Stimulated activated CD4-positive, alpha-beta T cell treated with anti-CD3 and anti-CD28 coated beads, Interleukin-12 subunit alpha, Interleukin-12 subunit beta, amount 100 ng/mL, for 4 hours (primary cell): ENCODE measurements around the gene MUL1.
"Not testable (repeated sequence)": the region's sequence is repeated elsewhere in the genome, so short reads cannot be mapped to it uniquely, and the experiment has no call there.

Experiments used
- DNase-seq: peaks from one replicate; pipeline ENCODE4 v3.0.0-alpha.2; 2020

MUL1 gene

GRCh38 chr1:20507564-20508410, at the start of gene MUL1:
Gene MUL1, minus strand, starts transcription at chr1:20508151. Its CDS starts 127 bp downstream, at chr1:20508024.
- peak; percentile 95 for DNase-seq

- DNase-seq: no peak
These were observed 47.8 kb upstream of the MUL1 start for GRCh38 chr1:20555758-20556120.

- no peak for DNase-seq
These were observed 47.2 kb upstream of the MUL1 start for GRCh38 chr1:20555025-20555757.

GRCh38 chr1:20552728-20553445, 44.9 kb upstream of the MUL1 start:
- no peak for DNase-seq

GRCh38 chr1:20551945-20552727, 44.2 kb upstream of the MUL1 start, which contains the start of gene FAM43B:
Gene FAM43B, plus strand, starts transcription at chr1:20552573. Its CDS starts 401 bp downstream, at chr1:20552974.
- DNase-seq: no peak

GRCh38 chr1:20551161-20551560, 43.2 kb upstream of the MUL1 start:
- DNase-seq: no peak

- no peak for DNase-seq
These were observed 38.7 kb upstream of the MUL1 start for GRCh38 chr1:20546637-20547036.

GRCh38 chr1:20540281-20540680, 32.3 kb upstream of the MUL1 start:
- DNase-seq: no peak

- DNase-seq: no peak
These were observed 31.0 kb upstream of the MUL1 start for GRCh38 chr1:20538760-20539551.

- DNase-seq: no peak
These were observed 30.3 kb upstream of the MUL1 start for GRCh38 chr1:20538227-20538626.

GRCh38 chr1:20534659-20535417, 26.9 kb upstream of the MUL1 start:
- DNase-seq: no peak

- no peak for DNase-seq
These were observed 25.7 kb upstream of the MUL1 start for GRCh38 chr1:20533635-20534034.

- no peak for DNase-seq
These were observed 22.9 kb upstream of the MUL1 start for GRCh38 chr1:20530901-20531300.

GRCh38 chr1:20530306-20530705, 22.4 kb upstream of the MUL1 start:
- no peak for DNase-seq

- no peak for DNase-seq
These were observed 20.3 kb upstream of the MUL1 start for GRCh38 chr1:20528221-20528620.

GRCh38 chr1:20526267-20526666, 18.3 kb upstream of the MUL1 start:
- DNase-seq: no peak

GRCh38 chr1:20521960-20522861, 14.3 kb upstream of the MUL1 start:
- peak; percentile 61 for DNase-seq

- DNase-seq: not testable (repeated sequence)
These were observed 11.8 kb upstream of the MUL1 start for GRCh38 chr1:20519609-20520262.
